HG03439 (cell line): ENCODE measurements around the gene MAN1A1.

Experiments used
- ATAC-seq: cut with Tn5 transposase; IDR thresholded peaks from one replicate; pipeline ENCODE4 v1.9.1; 2021; ENCODE audit warnings: mild to moderate bottlenecking, moderate library complexity; ENCODE audit not compliant: unreplicated experiment

MAN1A1 gene

GRCh38 chr6:119204719-119205118 lies 144.8 kb downstream of the MAN1A1 start:
- ATAC-seq: no peak

DNA sequence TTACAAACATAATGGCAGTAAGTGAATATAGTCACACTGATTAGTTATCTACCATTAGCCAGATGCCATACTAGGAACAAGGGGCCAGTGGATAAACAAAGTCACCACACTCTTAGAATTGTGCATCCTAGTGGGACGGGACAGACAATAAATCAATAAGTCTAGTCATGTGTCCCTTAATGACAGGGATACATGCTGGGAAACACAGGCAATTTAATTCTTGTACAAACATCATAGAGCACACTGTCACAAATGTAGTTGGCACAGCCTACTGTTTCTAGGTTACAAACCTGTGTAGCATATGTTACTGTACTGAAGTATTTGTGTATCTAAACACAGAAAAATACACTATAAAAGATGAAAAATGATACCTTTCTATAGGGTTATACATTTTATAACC lies 148.1 kb downstream of the MAN1A1 start:
- no peak for ATAC-seq

DNA sequence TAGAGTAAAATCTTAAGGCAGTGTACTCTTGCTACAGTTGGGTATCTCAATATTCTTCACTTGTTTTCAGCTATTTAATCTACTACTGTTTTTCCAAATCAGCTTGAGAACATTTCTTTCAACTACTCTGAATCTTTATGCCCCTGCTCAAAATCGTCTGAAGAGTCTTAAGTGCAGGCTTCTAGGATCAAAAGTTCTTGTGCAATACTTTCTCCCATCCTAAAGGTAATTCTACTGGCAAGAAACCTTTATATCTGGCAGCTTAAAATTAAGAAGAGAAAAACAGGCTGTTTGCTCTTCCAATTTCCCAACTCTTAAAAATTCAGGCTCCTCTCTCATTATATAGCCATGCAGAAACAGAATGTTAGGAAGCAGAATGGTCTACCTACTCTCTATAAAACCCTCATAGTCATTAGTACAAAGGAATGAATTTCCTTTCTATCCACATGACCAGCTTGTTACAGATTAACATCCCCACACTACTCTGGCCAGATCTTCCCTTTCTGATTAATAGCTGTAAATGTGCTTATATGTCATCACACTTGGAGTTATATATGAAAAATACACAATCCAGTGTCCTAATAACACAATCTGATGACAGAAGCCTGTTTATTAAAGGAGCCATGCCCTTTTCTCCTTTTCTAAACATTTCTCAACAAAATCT lies 148.9 kb downstream of the MAN1A1 start:
- ATAC-seq: no peak

GRCh38 chr6:119197271-119197670 lies 152.3 kb downstream of the MAN1A1 start:
- no peak for ATAC-seq

DNA sequence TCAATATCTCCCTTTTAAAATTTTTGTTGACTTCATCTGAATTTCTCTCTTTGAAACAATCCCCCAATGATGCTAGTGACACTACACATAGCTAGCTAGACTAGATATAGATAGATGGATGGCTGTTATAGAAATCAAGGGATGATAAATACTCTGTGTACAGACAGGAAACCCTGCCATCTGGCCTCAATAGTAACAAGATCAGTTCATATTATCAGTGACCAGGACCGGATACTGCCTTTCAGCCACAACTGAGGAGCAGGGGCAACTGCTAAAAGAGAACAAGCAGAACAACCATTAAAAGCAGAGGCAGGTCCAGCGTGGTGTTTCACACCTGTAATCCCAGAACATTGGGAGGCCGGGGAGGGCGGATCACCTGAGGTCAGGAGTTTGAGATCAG lies 152.8 kb downstream of the MAN1A1 start:
- ATAC-seq: no peak

DNA sequence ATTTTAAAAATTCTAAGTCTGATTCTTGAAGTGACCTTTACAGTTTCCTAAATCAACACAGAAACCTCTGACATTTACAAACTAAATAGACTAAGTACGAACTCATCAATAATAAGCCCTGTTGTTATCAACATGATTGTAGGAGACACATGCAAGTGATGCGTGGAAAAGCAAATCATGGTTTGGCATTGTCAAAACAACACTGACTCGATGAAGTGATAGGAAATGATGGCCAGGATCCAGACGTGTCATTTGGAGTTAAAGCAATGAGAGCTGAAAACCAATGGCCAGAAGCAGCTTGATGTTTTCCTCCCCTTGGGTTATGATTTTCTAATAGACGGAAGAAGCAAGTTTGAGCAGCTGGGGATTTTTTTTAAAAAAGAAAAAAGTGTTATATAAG lies 153.7 kb downstream of the MAN1A1 start:
- no peak for ATAC-seq

DNA sequence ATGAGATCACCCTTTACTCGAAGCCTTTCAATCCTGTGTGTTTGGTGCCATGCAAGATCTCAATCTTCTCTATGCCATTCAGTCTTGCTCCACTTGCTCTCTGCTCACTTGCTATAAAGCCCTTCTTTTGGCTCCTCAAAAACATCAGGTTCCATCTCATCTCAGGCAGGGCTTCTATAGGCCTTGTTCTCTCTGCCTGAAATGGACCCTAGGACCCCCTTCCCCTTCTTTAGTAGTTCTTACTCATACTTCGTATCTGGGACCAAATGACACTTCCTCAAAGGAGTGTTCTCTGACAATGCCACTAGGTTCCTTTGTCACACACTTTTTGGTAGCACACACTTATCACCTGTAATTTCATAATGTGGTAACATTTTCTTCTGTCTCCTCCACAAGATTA lies 154.4 kb downstream of the MAN1A1 start:
- ATAC-seq: no peak

DNA sequence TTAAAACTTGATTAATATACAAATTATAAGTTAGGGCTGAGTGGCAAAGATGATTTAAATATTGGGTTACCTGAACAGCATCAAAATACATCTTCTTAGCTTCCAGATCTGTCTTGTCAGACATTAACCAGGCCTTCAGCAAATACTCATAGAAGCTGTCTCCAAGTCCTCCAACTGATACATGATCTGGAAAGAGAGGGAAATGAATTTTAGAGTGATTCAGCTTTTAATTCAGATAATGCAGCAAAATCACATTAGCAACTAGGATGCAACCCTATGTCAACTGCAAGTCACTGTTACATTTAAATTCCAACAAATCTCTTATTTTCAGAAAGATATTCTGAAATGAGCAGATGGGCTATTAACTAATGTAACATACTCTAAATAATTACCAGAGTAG lies 155.9 kb downstream of the MAN1A1 start:
- ATAC-seq: no peak

GRCh38 chr6:119192200-119192599 lies 157.4 kb downstream of the MAN1A1 start:
- ATAC-seq: no peak

DNA sequence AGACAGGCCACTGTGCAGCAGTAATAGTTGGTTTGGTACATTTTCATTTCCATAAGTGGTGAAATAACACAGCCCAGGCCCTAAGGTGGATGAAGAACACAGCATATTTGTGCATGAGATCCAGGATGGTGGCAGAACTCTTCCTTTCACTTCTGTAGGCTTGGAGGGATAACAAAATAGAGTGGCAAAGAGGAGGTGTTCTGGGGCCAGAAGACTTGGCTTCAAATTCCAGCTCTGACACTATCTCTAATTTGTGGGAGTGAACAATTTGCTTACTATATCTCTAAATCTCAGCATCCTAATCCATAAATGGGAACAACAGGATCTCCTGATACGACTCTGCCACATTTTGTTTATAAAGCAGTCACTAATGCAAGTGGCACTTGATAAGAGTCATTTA lies 159.4 kb downstream of the MAN1A1 start:
- no peak for ATAC-seq

- ATAC-seq: no peak
Observed at GRCh38 chr6:119189498-119189897, 160.1 kb downstream of the MAN1A1 start.

DNA sequence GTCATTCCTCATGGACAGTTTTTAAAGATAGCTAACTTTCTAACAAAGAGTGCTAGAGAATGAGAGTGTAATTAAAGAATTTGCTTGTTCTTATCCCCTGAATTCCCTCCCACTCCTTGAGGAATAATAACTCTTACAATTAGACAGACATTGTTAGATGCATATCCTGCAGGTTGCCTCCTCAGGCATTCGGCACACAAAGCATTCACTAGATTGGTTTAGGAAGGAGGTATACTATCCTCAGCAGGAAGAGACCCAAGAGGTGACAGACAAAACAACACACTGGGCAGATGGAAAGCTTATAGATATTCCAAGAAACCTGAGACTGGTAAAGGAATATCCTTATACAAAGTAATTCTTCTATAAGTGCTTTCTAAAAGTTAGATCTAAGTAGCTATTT lies 162.0 kb downstream of the MAN1A1 start:
- no peak for ATAC-seq

- no peak for ATAC-seq
Observed at GRCh38 chr6:119186490-119186889, 163.1 kb downstream of the MAN1A1 start.

DNA sequence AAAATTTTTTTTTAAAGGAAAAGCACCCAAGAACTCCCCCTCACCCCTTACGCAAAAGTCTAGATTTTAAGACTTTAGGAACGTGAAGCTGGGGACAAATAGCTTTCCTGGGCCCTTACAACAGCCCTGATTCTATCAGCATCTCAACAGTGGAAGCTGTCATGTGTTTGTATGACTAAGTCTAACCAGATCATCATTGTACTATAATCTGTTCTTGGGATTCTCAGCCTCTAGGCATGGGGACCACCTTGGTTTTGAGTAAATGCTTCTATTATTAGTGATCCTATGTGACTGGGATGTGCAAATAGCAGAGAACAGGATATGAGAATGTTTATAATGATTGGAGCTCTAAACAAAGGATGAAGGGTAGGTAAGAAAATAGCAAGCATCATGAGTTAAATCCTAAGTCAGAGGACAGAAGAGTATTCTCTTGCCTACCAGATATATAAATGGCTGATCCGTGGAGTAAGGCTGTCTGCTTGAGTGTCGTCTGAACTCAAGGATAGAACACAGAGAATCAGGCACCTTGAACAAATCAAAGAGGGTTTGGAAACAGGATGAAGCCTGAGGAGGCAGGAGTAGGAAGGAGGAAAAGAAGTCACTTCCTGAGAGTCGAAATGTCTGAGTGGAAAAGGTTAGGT lies 165.4 kb downstream of the MAN1A1 start:
- no peak for ATAC-seq

DNA sequence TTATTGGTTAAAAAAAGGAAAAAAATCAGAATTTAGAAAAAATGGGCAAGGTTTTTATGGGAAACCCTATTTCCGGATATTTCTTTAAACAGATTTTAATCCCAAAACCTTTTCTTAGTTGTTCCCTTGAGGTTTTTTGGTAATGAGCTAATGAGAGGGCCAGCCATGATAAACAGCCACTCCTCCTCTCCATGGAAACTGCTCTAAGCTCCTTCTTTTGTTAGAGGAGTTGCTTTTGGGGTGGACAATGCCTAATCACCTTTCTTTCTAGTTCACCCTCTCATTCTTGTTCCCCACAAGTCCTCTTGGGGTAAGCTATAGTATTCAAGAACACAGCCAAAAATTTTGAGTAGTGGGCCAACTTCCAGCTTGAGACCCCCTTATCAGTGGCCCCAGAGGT lies 166.1 kb downstream of the MAN1A1 start:
- ATAC-seq: no peak

DNA sequence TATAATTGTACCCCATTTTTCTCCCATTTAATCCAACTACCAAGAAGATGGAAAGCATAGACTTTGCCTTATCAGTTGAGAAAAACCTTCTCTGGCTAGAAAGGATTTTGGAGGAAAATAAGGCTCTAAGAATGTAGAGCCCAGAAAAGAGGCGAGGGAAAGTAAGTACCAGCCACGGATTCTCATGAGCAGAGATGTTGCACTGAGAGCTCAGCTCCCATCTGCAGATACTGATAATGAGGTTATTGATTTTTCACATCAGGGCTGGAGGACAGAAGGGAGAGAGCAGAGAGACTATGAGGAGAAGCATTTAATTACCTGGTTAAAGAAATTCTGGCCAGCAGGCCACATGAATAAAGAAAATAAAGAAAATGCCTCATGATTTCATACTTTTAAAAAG lies 166.7 kb downstream of the MAN1A1 start:
- no peak for ATAC-seq

- ATAC-seq: no peak
Observed at GRCh38 chr6:119182216-119182803, 167.3 kb downstream of the MAN1A1 start.

DNA sequence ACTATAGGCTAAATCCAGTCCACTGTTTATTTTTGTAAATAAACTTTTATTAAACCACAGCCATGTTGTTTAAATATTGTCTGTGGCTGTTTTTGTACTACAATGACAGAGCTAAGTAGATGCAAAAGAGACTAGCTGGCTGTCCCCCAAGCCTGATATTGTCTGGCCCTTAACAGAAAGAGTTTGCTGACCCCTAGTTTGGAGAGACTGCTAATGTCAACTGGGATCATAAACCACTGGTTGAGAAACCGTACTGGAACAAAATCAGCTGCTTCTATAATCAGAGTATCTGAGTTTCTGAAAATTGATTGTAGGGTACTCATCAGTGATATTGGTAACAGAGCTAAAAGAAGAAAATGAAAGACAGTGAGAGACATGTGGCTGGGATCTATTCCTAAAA lies 168.5 kb downstream of the MAN1A1 start:
- no peak for ATAC-seq

- ATAC-seq: no peak
Observed at GRCh38 chr6:119179842-119180241, 169.7 kb downstream of the MAN1A1 start.

- ATAC-seq: no peak
Observed at GRCh38 chr6:119179062-119179461, 170.5 kb downstream of the MAN1A1 start.

- ATAC-seq: no peak
Observed at GRCh38 chr6:119176445-119176844, 173.1 kb downstream of the MAN1A1 start.
